ENCODE data around the gene CADPS. TPM values are rescaled to one million over a fixed set of nuclear protein-coding genes. Genes with fewer than 3 reads are reported as not detected.

The CADPS gene
- total RNA-seq, 1 experiment from 2014 or later, result not detected

DNA sequence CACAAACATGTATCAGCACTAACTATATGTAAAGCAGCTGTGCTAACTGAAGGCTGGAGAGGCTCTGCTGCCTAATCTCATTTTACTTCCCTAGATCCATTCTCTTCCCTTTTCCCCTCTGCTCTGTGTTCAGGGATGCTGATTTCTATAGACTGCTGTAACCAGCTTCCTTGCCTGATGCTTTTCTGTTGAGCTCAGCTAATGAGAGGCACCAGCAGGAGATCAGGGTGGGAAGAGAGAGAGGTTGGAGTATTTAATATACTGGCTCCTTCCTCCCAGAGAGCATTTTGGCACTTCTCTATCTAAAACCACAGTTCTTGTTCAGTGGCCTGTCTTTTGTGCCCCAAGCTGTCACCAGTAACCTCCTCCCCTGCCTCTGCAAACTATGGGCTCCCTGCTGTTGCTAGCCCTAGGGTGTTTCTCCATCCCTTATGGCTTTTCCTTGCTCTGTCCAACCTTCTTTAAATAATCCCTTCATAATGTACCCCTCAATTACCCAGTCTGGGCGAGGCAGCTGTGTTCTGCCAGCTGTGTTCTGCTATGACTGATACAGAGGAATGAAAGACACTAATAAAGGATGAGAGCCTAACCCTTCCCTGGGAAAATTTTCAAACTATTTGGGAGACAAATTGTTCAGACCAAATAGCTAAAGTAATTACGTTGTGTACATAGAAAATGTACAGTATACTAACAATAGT lies 69.5 kb downstream of the CADPS start:
- DNase-seq (ENCODE audit: low read depth, low spot score), result no peak
- Histone ChIP-seq H3K27ac (ENCODE audit: low read length) (no peak overlapping the region), H3K36me3 (ENCODE audit: control insufficient read depth, insufficient read depth, low read length) (no peaks in the 10 kb centered on the region), H3K9me3 (ENCODE audit: control insufficient read depth, insufficient read depth, low read depth, low read length) (no peaks in the 10 kb centered on the region), H3K4me3 (ENCODE audit: low read depth in 2 of 2, low read length in 2 of 2) (no peak overlapping the region), H3K4me1 (ENCODE audit: control insufficient read depth, insufficient read depth, low read length) (no peaks in the 10 kb centered on the region), H3K27me3 (ENCODE audit: control insufficient read depth, insufficient read depth, low read length) (no peaks in the 10 kb centered on the region)
- TF ChIP-seq TCF7L2 (IDR thresholded peaks at IDR 0.05; ENCODE audit: low read depth, low read length) (no peak), POLR2AphosphoS5 (IDR thresholded peaks at IDR 0.05; ENCODE audit: low read depth, low read length) (no peak), CTCF (IDR thresholded peaks at IDR 0.05) (no peak), SIN3A (IDR thresholded peaks at IDR 0.05; ENCODE audit: borderline replicate concordance, insufficient read depth, low read depth, low read length) (no peak), REST (IDR thresholded peaks at IDR 0.05; ENCODE audit: insufficient read depth in 1 of 2, low read depth in 2 of 2, low read length in 1 of 2) (no peak)
- ChIA-PET POLR2A (no interaction called here), CTCF (no interaction called here)
- no TSS peak for BruUV-seq (replicated peaks)
- in situ Hi-C loops (cut with HindIII; ENCODE audit: low pct_unique_long_range_greater_than_20kb, low sequenced_read_pairs), result no loop called here
- ATAC-seq, result no peak
- intact Hi-C loops (cut with micrococcal nuclease; ENCODE audit: unreplicated experiment), result no loop called here

GRCh38 chr3:62805106-62805505 lies 70.1 kb downstream of the CADPS start:
- intact Hi-C loops (cut with micrococcal nuclease; ENCODE audit: unreplicated experiment) (no loop called here), in situ Hi-C loops (cut with HindIII; ENCODE audit: low pct_unique_long_range_greater_than_20kb, low sequenced_read_pairs) (no loop called here)
- Histone ChIP-seq H3K4me3 (ENCODE audit: low read depth in 2 of 2, low read length in 2 of 2) (no peak overlapping the region), H3K36me3 (ENCODE audit: control insufficient read depth, insufficient read depth, low read length) (no peaks in the 10 kb centered on the region), H3K27ac (ENCODE audit: low read length) (no peak overlapping the region), H3K27me3 (ENCODE audit: control insufficient read depth, insufficient read depth, low read length) (no peaks in the 10 kb centered on the region), H3K9me3 (ENCODE audit: control insufficient read depth, insufficient read depth, low read depth, low read length) (no peaks in the 10 kb centered on the region), H3K4me1 (ENCODE audit: control insufficient read depth, insufficient read depth, low read length) (no peaks in the 10 kb centered on the region)
- DNase-seq (ENCODE audit: low read depth, low spot score) (no peak), ATAC-seq (no peak)
- BruUV-seq (replicated peaks), result no TSS peak
- TF ChIP-seq POLR2AphosphoS5 (IDR thresholded peaks at IDR 0.05; ENCODE audit: low read depth, low read length) (no peak), CTCF (IDR thresholded peaks at IDR 0.05) (no peak), REST (IDR thresholded peaks at IDR 0.05; ENCODE audit: insufficient read depth in 1 of 2, low read depth in 2 of 2, low read length in 1 of 2) (no peak), TCF7L2 (IDR thresholded peaks at IDR 0.05; ENCODE audit: low read depth, low read length) (no peak), SIN3A (IDR thresholded peaks at IDR 0.05; ENCODE audit: borderline replicate concordance, insufficient read depth, low read depth, low read length) (no peak)
- ChIA-PET POLR2A (no interaction called here), CTCF (no interaction called here)
